ENCODE results near the gene EEIG1.

- TF ChIP-seq CTCF (IDR thresholded peaks at IDR 0.05) (no peak), POLR2A (IDR thresholded peaks at IDR 0.05) (no peak)
Observed at GRCh38 chr9:127935765-127936221, 45.0 kb downstream of the EEIG1 start.
